ENCODE measurements around the gene MNT.

The MNT gene

DNA sequence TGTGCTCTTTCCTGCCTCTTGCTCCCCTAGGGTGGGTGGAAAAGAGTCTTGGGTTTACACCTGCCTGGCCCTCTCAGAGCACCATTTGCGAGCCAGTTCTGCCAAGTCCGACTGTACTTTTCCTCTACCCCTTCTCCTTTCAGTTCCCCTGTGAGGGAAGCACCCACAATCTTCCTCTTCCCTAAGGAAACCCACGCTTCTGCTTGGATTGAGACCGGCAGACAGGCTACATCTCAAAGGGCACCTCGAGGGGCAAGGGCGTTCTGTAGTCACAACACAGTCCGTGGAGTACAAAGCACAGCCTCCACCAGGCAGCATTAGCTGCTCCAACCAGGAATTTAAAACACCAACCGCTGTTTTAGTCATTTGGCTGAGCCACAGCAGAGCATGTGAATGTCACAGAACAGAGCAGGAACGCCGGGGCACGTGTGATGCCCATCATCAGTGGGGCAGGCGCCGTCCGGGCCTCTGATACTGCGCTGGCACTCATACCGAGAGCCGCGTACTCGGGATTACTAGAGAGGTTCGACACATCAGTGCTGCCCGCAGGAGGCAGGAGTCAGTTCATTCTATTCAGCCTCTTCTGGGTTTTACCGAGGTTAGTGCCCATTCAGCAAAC, 13.7 kb upstream of the MNT start:
- DNase-seq = no peak

DNA sequence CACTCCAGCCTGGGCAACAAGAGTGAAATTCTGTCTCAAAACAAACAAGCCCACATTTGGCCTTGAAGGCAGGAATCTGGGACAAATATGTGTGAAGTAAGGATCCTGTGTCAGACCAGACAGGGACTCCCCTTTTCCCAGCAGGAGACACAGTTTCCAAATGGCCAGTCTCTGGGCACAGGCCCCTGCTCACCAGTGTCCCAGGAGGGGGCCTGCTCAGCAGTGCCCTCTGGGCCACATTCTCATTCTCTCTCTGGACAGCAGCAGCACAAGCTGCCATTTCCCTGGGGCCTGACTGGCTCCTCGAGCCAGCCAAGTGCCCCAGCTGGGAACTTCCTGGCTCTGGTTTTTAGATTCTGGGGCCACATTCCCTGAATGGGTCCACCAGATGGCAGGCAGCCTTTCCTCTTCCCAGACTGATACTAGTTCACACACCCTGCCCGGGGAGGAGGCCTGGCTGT, 11.7 kb upstream of the MNT start:
- DNase-seq = no peak

DNA sequence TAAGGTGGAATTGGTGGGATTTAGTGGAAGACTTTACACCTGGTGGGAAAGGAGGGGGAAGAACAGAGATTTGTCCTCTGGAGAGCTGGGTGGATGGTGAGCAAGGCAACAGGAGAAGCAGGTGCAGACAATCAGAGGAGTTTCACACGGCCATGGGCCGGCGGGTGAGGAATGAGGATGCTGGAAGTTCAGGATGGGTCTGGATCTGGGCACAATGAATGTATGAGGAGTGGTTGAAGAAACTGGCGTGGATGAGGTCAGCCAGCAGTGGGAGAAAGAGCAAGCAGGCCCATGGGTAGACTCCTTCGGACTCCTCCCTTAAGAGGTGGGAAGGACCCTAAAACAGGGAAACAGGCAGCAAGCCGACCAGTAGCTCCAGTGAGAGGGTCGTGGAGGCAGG, 10.1 kb upstream of the MNT start:
- DNase-seq = no peak

DNA sequence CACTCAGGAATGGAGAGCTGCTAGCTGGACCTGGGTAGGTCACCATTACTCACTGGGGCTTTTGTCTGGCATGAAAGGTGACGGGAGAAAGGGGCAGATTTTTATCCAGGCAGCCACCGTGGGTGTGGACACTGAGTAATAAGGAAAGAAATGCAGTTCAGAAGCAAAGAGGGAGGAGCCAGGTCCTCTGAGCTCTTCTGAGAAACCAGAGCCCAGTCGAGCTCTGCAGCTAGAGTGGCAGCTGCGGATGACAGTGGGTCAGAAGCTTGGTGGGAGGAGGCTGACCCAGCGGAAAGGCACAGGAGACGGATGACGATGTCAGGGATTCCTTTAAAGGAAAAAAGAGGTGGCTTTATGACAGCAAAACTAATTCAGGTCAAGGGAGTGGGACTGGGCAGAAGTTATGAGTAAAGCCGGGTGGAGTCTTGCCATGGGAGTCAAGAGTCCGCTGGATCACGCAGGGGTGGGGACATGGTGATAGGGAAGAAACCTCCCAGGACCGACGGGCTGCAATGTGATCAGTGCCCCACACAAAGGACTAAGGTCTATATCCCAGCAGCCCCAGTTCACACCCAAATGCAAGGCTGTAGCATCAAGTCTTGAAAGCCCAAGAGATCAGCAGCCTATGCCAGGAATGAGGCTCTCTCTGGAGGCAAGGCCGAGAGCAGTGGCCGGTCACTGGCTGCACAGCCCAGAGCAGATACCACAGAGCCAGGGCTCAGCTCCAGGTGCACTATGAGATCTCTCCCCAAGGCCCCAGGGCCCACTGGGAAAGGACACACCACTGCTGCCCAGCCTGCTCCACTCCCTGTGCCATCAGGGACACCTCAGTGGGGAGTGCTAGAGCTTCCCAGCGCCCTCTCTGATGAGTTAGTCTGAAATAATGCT, 6.3 kb upstream of the MNT start:
- no peak for DNase-seq

DNA sequence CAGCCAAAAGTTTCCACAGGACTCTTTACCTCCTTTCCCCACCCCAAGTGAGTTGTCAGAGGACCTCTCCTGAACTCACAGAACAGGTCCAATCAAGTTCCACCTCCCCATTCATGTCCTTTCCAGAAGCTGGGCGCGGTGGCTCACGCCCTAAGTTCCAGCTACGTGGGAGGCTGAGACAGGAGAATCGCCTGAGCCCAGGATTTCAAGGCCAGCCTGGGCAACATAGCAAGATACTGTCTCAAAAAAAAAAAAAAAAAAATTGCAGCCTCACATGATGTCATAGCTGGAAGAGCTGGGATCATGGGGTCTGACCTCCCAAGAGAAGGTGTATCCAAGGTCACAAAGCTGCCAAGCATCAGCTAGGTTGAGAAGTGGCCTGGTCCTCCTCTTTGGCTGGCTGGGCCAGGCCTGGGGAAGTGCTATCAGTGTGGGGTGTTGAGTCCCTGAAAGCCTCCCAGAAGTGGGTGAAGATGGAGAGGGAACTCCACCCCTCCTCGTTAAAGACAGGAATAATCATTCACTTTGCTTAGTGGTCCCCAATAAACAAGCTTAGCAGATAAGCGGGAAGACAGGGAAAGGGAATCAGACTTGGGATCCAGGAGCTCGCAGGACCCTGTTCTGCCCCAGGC, 5.5 kb upstream of the MNT start:
- DNase-seq = no peak

DNA sequence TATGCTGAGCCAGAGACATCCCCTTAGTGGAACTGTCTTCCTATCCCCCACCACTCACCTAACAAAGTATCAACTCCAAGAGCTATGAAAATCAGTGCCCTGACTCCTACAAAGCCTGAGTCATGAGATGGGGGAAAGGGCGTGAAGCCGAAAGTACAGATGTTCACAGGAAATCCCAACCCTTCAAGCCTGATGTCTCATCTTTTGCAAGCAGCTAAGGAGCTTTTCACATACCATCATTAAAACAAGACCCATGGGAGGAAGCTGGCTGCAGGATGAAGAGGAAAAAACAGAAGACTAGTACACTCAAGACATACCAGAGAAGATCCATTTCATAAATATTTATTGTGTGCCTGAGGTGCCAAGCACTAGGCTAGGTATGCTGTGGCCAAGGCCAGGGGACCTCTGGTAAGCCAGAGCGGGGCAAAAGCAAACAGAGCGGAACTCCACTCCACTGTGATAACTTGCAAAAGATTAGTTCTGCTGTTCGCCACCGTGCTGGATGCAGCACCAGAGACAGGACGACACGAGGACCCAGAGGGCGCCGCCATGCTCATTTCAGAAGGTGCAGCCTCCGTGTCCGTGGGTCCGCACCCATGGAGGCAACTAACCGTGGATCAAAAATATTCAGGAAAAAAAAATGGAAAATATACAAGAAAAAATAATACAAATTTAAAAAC, 4.5 kb upstream of the MNT start:
- DNase-seq = no peak

DNA sequence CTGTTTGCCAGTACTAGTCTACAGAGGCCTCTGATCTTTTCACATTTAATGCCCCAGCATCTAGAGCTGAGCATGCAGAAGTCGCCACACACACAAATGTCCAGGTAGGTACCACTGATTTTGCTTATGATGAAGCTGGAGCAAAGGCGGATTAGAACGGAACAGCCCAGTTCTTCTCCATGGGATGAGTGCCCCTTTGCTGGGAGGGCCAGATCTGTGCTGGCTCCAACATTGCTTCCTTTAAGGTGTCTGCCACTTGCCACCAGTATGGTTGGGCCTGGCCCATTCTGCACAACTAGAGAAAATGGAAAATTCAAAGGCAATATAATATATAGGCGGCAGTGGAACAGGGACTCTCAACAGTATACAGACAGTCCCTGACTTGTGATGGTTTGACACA, 2.2 kb upstream of the MNT start:
- no peak for DNase-seq

DNA sequence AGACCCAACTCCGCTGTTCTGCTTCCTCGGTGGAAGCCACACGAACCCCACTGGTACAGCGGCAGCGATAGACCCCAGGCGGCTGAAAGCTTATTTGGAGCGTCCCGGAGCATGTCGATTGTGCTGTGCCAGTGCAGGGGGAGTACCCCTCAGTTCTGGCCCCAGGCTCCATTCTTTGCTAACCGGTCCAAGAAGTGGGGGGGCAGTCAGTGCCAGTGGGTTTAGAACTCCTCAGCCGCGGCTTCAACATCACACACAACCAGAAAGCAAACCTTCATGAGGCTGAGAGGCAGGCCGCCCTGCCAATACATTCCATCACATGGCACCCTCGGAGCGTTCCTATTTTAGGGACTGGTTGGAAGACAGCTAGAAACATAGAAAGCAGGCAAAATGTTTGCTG, 1.7 kb upstream of the MNT start:
- DNase-seq = no peak

DNA sequence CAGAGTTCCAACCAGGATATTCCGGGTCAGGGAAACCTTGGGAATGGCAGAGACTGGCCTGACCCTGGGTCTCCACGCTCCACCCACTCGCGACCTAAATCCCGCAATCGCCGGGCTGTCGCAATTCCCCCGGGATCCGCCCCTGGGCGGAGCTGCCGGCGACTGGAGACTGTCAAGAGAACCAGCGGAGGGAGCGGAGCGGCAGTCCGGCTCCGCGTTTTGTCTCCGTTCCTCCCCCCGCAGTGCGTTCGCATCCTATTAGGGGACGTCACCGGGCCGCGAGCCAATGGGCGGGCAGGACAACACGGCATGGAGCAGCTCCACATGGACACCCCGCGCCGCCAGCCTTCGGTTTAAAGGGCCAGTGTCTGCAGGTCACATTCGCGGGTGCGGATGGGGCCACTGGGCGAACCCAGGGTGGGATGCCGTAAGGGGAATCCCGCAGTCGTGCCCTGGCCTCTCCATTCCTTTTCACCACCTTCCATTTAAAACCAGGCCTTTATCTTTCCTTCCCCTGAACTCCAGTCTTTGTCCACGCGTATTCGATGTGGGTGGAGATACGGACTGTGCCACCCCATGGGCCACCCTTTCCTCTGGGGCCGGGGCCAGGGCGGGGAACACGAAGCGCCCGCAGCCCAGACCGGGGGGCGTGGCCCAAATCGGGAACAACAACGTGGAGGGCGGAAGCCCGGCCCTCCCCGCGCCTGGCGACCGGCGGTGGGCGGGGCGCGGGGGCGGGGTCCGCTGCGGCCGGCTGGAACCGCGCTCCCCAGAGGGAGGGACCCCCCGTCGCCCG, 764 bp upstream of the MNT start:
- DNase-seq = peak; percentile 99

DNA sequence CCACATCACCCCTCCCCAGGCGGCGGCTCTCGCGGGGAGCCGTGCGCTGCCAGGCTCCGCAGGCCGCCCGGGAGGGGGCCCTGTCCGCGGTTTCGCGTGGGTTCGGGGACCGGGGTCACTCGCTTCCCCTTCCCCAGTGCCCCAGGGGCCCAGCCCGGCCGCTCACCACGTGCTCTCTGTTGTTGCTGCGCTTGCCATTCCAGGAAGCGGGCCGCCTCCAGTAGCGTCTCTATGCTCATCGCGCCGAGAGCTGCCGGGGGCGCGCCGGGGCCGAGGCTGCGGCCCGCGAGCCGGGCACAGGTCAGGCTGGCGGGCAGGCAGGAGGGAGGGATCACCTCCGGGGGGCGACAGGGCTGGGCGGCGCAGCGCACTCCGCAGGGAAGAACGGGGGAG, 390 bp downstream of the MNT start:
- peak; percentile 66 for DNase-seq

DNA sequence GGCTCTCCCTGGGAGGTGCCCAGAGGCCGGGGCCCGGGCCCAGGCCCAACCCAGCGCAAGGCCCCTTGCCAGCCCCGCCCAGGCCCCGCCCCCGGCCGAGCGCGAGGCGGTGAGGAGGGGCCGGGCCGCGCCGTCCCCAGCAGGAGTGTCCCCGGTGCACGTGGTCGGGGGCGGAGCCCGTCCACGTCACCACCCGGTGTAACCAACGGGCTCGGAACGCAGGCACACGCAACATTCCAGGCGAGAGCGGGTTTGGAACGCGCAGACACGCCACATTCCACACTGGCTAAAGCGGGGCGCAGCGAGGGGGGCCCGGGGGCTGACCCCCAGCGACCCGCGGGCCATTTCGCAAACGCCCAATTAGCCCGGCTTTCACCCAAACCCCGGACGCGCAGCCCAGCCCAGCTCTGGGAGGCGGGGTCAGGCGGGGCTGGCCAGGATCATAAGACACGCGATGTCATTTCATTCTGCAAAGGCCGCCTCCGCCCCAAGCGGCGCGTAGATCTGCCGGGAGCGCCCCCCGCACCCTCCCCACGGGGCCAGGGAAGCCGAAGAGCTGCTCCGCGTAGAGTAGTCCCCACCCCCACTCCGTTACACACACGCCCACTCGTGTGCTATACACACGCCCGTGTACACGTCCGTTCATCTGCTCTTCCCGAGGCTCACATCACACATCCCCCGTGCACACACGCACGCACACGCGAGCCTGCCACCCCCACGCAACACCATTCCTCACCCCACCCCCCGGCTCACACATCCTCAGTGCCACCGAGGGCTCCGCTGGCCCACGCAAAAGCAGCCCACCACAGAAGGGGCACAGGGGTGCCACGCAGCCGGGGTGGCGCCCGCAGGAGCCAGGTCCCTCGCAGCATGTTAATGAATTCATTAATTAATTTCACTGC, 1.0 kb downstream of the MNT start:
- DNase-seq = peak; percentile 93

DNA sequence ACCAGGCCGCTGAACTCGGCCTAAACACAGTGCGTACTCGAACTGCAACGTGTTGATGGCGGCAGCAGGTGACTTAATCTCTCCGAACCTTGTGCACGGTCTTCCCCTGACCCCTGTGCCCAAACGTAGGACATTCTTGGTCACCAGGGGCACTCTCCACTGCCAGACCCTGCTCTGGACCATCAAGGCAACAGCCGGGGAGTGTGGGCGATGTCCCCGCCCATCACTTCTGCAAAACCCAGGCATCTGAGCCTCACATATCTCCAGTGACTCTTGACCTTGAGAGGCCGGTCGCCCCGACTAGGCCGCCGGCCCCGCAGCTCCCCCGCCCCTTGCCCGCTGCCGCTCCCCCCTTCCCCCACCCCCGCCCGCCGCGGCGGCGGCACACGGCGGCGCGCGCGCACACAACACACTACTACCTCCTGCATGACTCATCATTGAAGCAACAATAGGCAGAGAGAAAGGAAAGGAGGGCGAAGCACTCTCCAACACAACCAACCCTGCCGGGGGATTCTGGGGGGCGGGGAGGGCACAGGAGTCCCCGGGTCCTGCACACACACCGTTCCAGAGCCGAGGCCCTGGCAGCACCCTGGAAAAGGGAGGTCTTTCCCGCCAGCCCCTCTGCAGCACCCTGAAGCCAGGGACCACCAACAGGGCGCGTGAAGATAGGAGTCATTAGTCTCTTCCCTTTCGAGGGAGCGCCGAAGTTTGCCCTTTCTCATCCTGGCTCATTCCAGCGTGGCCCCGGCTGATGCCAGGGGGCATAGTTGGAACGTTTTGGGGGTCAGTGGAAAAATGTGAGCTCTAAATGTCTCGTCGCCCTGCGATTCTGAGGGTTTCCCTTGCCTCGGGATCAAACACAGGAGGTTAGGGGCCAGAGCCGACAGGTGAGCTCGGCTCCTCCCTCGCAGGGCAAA, 1.9 kb downstream of the MNT start:
- DNase-seq = peak; percentile 70

DNA sequence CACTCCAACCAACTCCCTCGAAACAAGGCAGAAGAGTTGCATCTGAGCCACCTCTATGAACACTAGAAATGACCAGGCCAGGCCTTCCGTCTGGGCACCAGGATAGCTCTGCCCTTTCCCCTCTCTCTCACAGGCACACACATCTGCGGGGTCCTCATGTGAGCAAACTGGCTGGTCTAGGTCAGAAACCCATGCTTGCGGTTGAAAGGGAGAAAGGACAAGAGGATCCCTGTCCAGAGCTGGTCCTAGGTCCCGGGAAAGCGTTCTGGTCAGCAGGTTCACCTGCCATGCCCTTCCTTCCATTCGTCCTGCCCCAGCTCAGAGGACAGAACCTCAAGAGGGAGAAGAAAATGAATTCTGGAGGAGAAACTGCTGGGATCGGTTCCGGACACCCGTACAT, 2.7 kb downstream of the MNT start:
- DNase-seq = no peak

DNA sequence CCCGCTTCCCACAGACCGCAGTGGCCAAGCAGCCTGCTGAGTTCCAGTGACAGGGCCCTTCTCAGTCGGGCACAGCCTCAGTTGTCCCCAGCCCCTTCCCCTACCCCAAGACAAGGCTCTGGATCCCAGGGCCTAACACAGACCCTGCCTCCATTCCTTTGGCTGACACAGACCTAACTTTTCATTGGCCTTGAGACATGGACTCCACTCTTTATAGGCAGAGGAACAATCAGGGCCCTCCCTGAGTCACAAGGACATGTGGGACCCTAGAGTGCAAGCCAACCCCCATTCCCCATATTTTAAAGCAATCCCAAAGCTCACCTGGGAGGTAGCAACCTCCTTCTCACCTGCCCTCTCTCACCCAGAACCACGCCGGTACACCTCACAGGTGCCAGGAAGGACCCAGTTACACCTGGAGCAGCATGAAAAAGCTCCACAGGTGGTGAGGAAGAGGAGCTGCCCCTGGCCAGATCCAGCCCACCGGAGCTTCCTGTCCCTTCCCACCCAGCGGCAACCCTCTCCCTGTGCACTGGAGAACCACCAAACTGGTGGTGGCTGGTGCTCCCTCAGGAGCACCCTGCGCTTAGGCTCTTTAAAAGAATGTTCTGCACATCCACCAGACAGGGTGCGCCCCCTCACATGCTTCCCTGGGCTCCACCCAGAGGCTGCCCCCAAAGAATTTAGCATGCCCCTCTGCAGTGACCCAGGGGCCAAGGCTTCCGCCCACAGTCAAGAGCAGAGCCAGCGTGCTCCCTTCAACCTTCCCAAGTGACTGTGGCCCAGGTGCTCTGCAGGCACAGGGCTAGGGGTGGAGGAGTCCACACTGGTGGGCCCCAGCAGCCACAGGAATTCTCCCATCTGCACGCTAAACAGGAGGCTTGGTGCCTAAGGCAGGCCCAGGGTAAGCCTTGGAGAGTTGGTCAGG, 3.4 kb downstream of the MNT start:
- DNase-seq = no peak

DNA sequence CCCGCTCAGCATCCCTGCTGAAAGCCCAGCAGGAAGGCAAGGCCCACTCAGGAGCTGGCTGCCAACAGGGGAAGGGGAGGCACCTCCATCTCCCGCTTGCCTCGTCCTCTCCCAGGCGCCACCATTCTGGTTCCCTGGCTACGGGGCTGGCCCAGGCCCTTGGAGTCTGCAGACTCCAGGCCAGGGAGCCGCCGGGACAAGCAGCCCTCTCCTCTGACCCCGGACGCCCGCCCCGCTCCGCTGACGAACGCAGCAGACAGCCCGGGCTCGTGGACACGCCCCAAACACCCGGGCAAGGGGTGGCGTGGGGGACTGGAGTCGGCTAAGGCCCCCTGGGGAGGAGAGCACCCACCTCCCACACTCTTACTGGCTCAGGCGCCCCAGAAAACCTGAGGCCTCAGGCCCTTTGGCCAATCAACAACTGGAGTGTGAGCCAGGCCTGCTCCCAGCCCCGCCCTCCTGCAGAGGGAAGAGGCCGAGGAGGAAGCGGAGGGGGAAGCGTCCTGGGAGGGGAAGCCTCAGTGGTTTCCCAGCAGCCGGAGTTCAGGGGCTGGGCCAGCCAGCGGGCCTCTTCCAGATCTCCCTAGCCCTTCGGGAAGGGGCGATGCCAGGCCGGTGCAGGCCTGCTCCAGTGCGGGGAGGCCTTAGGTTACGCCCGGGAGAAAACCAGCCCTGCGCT, 4.2 kb downstream of the MNT start:
- peak; percentile 54 for DNase-seq

DNA sequence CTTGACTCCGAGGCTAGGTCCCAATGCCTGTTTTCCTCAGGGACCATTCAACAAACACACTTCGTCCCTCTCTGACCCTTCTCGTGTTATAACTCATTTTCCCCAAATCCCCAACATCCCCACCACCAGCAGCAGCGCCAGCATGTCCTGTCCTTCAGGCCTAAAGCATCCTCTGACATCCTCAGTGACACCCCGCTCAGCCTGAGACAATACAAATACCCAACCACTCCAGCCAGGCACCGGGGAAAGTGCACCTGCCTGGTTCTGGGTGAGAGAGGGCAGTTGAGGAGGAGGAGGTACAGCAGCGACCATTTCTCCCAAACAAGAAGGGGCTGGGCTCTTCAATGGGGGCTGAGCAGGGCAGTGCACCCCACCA, 4.7 kb downstream of the MNT start:
- DNase-seq = no peak

DNA sequence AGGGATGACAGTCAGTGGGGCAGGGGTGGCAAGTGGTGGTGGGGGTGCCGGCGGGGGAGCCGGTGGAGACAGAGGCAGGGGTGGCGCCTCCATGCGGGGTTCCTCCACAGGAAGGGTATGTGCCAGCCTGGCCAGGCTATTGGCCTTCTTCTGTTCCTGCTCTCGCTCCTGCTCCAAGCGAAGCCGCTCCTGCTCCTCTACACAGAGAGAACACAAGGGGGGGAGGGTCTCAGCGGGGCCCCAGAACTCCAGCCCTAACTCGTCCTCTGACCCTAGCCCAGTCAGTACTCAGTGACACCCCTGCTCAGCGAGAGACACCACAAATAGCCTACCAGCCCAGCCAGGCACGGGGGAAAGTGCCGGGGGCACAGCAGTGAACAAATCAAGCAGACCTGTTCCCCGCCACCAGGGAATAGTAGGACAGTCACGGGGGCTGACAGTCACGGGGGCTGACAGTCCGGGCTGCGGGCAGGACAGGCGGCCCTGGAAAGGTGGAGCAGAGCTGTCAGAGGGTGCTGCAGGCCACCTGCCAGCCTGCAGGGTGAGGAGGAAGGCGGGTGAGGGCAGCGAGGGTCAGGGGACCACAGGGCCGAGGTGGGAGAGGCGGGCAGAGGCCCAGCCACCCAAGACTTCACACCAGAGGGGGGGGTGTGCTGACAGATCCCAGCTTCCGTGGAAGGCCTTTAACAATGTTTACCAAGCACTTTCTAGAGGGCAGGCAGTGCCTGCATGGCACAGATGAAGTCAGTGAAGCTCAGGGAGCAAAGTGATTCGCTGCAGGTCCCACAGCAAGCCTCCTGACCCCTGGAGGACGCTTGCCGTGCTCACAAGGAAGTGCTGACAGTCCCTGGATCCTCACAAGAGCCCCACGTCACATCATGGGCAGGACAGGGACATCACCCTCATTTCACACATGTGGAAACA, 5.3 kb downstream of the MNT start:
- no peak for DNase-seq

All from activated T-cell treated with anti-CD3 and anti-CD28 coated beads, Interleukin-2, amount 50 U/mL, for 1 hour (primary cell).